Panc1 (cell line): ENCODE data around the gene YLPM1. TPM values are rescaled to one million over a fixed set of nuclear protein-coding genes. Genes with fewer than 3 reads are reported as not detected.

Experiments used
- ATAC-seq: fragments of 200-7000 bp; cut with Tn5 transposase; 2 replicates; pipeline ENCODE4 v1.9.1; 2020; ENCODE audit warnings: mild to moderate bottlenecking, moderate library complexity
- BruUV-seq: library from RNA; stranded (reverse); fragments of 400-500 nt; replicated peaks from 2 replicates; lab custom pipeline; 2021; lab: Mats Ljungman, UMichigan
- CTCF ChIA-PET: fragments of 300-600 bp; sonication (Branson Sonifier 250); formaldehyde crosslinking; loops from one replicate; lab custom pipeline; 2022; ENCODE audit warnings: antibody characterized with exemption; lab: Charles Lee
- POLR2A ChIA-PET: fragments of 300-600 bp; sonication (Branson Sonifier 250); formaldehyde crosslinking; loops from one replicate; lab custom pipeline; 2022; ENCODE audit warnings: antibody characterized with exemption; lab: Charles Lee
- DNase-seq: peaks from one replicate; pipeline ENCODE4 v3.0.0-alpha.2; 2010; ENCODE audit warnings: low read depth, low spot score
- H3K27ac ChIP-seq: 2 replicates; pipeline ENCODE4 v1.5.1; 2011; ENCODE audit warnings: mild to moderate bottlenecking, low read length, inconsistent platforms
- H3K27me3 ChIP-seq: fragments of 200-500 bp; sonication (Bioruptor generic); 2 replicates; pipeline ENCODE4 v1.6.0; 2014; ENCODE audit warnings: low read length, inconsistent platforms; ENCODE audit not compliant: control insufficient read depth, insufficient read depth
- H3K36me3 ChIP-seq: fragments of 200-500 bp; sonication (Bioruptor generic); 2 replicates; pipeline ENCODE4 v1.5.1; 2014; ENCODE audit warnings: inconsistent platforms, mild to moderate bottlenecking, low read length, moderate library complexity; ENCODE audit not compliant: control insufficient read depth, insufficient read depth
- H3K4me1 ChIP-seq: 2 replicates; pipeline ENCODE4 v1.5.1; 2011; ENCODE audit warnings: inconsistent platforms, mild to moderate bottlenecking, low read length, moderate library complexity; ENCODE audit not compliant: control insufficient read depth, insufficient read depth
- H3K4me3 ChIP-seq, 2 experiments: 2 replicates each; pipeline ENCODE4 v1.5.1; 2011 to 2012; ENCODE audit warnings: low read depth in 2 of 2, low read length in 2 of 2, mild to moderate bottlenecking in 2 of 2, inconsistent platforms in 1 of 2, moderate library complexity in 1 of 2
- H3K9me3 ChIP-seq: fragments of 200-500 bp; sonication (Bioruptor generic); 2 replicates; pipeline ENCODE4 v1.5.1; 2014; ENCODE audit warnings: low read depth, mild to moderate bottlenecking, inconsistent platforms, low read length, moderate library complexity; ENCODE audit not compliant: control insufficient read depth, insufficient read depth
- POLR2AphosphoS5 ChIP-seq: IDR thresholded peaks from 2 replicates; pipeline ENCODE4 v1.6.1; 2012; ENCODE audit warnings: mild to moderate bottlenecking, low read depth, low read length, moderate library complexity
- SIN3A ChIP-seq: IDR thresholded peaks from 2 replicates; pipeline ENCODE4 v1.6.1; 2012; ENCODE audit warnings: low read depth, mild to moderate bottlenecking, low read length, moderate library complexity, borderline replicate concordance; ENCODE audit not compliant: insufficient read depth
- TCF7L2 ChIP-seq: IDR thresholded peaks from 2 replicates; pipeline ENCODE4 v1.6.1; 2011; ENCODE audit warnings: mild to moderate bottlenecking, low read depth, low read length, inconsistent platforms
- in situ Hi-C: cut with HindIII; loops from 2 replicates; pipeline ENCODE4 v1.10.0; 2016; ENCODE audit warnings: low sequenced_read_pairs, low pct_unique_long_range_greater_than_20kb
- intact Hi-C: fragments of 100-400 bp; cut with micrococcal nuclease; formaldehyde crosslinking; loops from one replicate; pipeline ENCODE4 v1.10.0; 2022; ENCODE audit not compliant: unreplicated experiment
- total RNA-seq: library from RNA; stranded (reverse); gene quantifications from one replicate; pipeline ENCODE4 v1.2.1, GENCODE V29; 2021; ENCODE audit not compliant: unreplicated experiment
- TF ChIP-seq, protein P1 (sequence below), 2 experiments: IDR thresholded peaks; 2 replicates each; pipeline ENCODE4 v1.6.1; 2011 to 2012; ENCODE audit warnings: low read depth in 2 of 2, control low read depth in 1 of 2, low read length in 1 of 2, mild to moderate bottlenecking in 1 of 2, moderate library complexity in 1 of 2; ENCODE audit not compliant: insufficient read depth in 1 of 2
- TF ChIP-seq, protein P2 (sequence below): fragments of 450-650 bp; IDR thresholded peaks from 2 replicates; pipeline ENCODE4 v1.5.1; 2017; ENCODE audit warnings: mild to moderate bottlenecking

YLPM1 gene
- total RNA-seq, 1 experiment from 2014 or later: 38.9 TPM

DNA sequence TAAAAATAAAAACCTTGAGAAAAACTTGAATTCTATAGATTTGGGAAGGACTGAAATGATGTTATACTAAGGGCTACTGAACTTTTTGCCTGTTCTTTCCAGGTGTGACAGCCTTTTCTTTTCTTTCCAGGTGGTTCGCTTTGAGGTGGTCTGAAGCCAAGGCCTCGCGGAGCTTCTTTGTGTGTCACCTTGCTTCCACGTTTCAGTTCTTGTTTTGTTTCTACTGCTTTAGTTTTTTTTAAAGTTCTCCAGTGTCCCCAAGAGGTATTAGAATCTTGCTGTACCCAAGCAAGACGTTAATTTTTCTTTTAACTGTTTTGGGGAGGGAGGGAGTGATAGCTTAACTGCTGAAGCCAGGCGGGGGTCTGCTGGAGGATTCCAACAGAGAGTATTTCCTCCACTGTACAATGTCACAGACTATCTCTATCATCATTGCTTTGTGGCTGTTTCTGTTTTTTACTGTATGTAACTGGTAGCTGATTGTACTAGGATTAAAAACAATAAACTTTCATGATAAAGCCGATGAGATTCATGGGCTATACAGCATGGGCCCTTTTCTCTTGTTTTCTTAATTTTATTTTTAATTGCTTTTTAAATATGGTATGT lies 72.6 kb downstream of the YLPM1 start:
- Histone ChIP-seq H3K36me3 (peaks cover 3% of the 10 kb centered on the region), H3K9me3 (no peaks in the 10 kb centered on the region), H3K27ac (no peak overlapping the region), H3K4me3 (no peak overlapping the region), H3K4me1 (no peaks in the 10 kb centered on the region), H3K27me3 (no peaks in the 10 kb centered on the region)
- no peak for TF ChIP-seq SIN3A
- no peak for TF ChIP-seq TCF7L2
- no peak for TF ChIP-seq POLR2AphosphoS5
- TF ChIP-seq, protein P1, sequence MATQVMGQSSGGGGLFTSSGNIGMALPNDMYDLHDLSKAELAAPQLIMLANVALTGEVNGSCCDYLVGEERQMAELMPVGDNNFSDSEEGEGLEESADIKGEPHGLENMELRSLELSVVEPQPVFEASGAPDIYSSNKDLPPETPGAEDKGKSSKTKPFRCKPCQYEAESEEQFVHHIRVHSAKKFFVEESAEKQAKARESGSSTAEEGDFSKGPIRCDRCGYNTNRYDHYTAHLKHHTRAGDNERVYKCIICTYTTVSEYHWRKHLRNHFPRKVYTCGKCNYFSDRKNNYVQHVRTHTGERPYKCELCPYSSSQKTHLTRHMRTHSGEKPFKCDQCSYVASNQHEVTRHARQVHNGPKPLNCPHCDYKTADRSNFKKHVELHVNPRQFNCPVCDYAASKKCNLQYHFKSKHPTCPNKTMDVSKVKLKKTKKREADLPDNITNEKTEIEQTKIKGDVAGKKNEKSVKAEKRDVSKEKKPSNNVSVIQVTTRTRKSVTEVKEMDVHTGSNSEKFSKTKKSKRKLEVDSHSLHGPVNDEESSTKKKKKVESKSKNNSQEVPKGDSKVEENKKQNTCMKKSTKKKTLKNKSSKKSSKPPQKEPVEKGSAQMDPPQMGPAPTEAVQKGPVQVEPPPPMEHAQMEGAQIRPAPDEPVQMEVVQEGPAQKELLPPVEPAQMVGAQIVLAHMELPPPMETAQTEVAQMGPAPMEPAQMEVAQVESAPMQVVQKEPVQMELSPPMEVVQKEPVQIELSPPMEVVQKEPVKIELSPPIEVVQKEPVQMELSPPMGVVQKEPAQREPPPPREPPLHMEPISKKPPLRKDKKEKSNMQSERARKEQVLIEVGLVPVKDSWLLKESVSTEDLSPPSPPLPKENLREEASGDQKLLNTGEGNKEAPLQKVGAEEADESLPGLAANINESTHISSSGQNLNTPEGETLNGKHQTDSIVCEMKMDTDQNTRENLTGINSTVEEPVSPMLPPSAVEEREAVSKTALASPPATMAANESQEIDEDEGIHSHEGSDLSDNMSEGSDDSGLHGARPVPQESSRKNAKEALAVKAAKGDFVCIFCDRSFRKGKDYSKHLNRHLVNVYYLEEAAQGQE (IDR thresholded peaks at IDR 0.05; ENCODE audit: insufficient read depth in 1 of 2, low read depth in 2 of 2, low read length in 1 of 2): no peak
- TF ChIP-seq, protein P2, sequence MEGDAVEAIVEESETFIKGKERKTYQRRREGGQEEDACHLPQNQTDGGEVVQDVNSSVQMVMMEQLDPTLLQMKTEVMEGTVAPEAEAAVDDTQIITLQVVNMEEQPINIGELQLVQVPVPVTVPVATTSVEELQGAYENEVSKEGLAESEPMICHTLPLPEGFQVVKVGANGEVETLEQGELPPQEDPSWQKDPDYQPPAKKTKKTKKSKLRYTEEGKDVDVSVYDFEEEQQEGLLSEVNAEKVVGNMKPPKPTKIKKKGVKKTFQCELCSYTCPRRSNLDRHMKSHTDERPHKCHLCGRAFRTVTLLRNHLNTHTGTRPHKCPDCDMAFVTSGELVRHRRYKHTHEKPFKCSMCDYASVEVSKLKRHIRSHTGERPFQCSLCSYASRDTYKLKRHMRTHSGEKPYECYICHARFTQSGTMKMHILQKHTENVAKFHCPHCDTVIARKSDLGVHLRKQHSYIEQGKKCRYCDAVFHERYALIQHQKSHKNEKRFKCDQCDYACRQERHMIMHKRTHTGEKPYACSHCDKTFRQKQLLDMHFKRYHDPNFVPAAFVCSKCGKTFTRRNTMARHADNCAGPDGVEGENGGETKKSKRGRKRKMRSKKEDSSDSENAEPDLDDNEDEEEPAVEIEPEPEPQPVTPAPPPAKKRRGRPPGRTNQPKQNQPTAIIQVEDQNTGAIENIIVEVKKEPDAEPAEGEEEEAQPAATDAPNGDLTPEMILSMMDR: no peak
- in situ Hi-C loops (no loop called here), intact Hi-C loops (no loop called here)
- POLR2A ChIA-PET: no interaction called here
- CTCF ChIA-PET: interaction anchor here (0.6 kb wide), 1 partner anchor 26 kb away, joined by 3 read pairs; no protein-coding TSS in a partner anchor
- BruUV-seq: no TSS peak
- DNase-seq (no peak), ATAC-seq (no peak)

DNA sequence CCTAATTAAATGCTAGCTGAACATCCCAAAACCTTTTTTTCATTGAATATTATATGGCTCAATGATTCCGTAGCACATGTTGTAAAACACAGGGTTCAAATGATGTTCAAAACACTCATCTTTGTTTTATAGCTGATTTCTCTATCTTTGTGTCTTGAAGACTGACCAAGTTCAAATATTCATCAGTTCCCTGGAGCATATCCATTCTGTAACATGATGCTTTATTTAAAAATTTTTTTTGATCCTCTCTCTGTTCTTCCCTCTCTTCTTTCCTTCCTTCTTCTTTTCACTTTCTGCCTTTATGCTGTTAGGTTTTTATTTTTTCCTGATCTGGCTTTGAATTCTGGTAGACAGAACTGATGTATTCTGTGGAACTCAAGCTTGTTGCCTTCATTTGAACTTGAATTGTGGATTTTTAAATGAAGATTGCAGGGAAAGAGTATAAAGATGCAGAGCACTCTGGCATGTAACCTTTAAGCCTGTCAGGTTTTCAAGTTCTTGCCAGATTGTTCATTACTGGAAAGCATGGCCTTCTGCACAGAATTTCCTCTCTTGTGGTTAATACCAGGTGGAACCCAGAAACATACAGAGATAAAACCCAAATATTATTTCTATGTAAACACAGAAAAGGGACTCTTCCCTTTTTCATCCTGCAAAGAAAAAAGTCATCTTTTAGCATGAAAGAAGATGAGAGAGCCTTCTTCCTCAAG lies 73.3 kb downstream of the YLPM1 start:
- no peak for DNase-seq
- CTCF ChIA-PET: no interaction called here
- in situ Hi-C loops (no loop called here), intact Hi-C loops (no loop called here)
- Histone ChIP-seq H3K4me1 (no peaks in the 10 kb centered on the region), H3K27ac (no peak overlapping the region), H3K9me3 (no peaks in the 10 kb centered on the region), H3K27me3 (no peaks in the 10 kb centered on the region), H3K36me3 (peaks cover 3% of the 10 kb centered on the region), H3K4me3 (no peak overlapping the region)
- POLR2A ChIA-PET: no interaction called here
- no peak for ATAC-seq
- TF ChIP-seq, protein P1 (IDR thresholded peaks at IDR 0.05; ENCODE audit: insufficient read depth in 1 of 2, low read depth in 2 of 2, low read length in 1 of 2): no peak
- TF ChIP-seq, protein P2: no peak
- TF ChIP-seq SIN3A (no peak), TCF7L2 (no peak), POLR2AphosphoS5 (no peak)
- no TSS peak for BruUV-seq
